ENCODE measurements around the gene KREMEN1. TPM values are rescaled to one million over a fixed set of nuclear protein-coding genes. Genes with fewer than 3 reads are reported as not detected.

Gene KREMEN1
- total RNA-seq, 1 donor from 2014 or later: 7.1 TPM

DNA sequence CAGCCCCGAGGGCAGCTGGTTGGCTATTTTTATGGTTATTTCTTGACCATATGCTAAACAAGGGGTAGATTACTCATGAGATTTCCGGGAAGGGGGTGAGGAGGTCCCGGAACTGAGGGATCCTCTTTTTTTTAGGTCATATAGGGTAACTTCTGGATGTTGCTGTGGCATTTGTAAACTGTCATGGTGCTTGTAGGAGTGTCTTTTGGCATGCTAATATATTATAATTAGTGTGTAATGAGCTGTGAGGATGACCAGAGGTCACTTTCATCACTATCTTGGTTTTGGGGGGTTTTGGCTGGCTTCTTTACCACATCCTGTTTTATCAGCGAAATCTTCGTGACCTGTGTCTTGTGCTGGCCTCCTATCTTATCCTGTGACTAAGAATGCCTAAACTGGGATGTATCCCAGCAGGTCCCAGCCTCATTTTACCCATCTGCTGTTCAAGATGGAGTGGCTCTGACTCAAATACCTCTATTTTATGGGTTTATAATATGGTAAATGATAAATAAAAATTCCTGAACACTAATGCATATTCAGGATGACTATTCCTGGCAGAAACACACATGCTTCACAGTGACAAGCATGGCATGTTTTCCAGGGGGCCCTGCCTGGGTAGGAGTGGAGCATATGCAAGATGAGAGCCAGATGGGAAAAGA is 11.2 kb downstream of the KREMEN1 start:
- no peak for DNase-seq (ENCODE audit: low read depth)
- Histone ChIP-seq H3K27me3 (ENCODE audit: control insufficient read depth, insufficient read depth, low read length) (no peaks in the 10 kb centered on the region), H3K4me3 (ENCODE audit: low read depth, low read length) (no peak overlapping the region), H3K36me3 (ENCODE audit: control insufficient read depth, insufficient read depth, low read length) (no peaks in the 10 kb centered on the region)
- TF ChIP-seq, protein P1, sequence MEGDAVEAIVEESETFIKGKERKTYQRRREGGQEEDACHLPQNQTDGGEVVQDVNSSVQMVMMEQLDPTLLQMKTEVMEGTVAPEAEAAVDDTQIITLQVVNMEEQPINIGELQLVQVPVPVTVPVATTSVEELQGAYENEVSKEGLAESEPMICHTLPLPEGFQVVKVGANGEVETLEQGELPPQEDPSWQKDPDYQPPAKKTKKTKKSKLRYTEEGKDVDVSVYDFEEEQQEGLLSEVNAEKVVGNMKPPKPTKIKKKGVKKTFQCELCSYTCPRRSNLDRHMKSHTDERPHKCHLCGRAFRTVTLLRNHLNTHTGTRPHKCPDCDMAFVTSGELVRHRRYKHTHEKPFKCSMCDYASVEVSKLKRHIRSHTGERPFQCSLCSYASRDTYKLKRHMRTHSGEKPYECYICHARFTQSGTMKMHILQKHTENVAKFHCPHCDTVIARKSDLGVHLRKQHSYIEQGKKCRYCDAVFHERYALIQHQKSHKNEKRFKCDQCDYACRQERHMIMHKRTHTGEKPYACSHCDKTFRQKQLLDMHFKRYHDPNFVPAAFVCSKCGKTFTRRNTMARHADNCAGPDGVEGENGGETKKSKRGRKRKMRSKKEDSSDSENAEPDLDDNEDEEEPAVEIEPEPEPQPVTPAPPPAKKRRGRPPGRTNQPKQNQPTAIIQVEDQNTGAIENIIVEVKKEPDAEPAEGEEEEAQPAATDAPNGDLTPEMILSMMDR (IDR thresholded peaks at IDR 0.05; ENCODE audit: insufficient read depth, low read length, poor library complexity, severe bottlenecking): no peak

GRCh38 chr22:29087012-29087411 is 14.2 kb downstream of the KREMEN1 start:
- TF ChIP-seq, protein P1 (IDR thresholded peaks at IDR 0.05; ENCODE audit: insufficient read depth, low read length, poor library complexity, severe bottlenecking): no peak
- Histone ChIP-seq H3K4me3 (ENCODE audit: low read depth, low read length) (no peak overlapping the region), H3K36me3 (ENCODE audit: control insufficient read depth, insufficient read depth, low read length) (no peaks in the 10 kb centered on the region), H3K27me3 (ENCODE audit: control insufficient read depth, insufficient read depth, low read length) (no peaks in the 10 kb centered on the region)
- DNase-seq (ENCODE audit: low read depth): no peak

DNA sequence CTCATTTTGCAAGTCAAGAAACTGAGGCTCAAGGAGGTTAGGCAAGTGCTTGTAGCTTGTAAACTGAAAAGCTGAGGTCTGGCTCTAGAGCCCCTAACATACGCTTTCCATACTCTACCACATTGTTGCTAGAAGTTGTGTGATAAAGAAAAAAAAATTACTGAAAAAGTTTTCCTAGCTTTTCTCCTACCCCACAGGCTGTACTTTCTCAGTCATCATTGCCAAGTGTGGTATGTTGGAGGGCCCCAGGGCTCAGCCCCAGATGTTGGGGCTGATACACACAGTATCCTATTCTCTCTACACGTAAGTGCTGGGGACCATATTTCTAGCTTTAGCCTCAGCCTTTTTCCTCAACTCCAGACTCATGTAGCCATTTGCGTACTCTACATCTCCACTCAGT is 16.0 kb downstream of the KREMEN1 start:
- DNase-seq (ENCODE audit: low read depth): no peak
- no peak overlapping the region for H3K4me3 ChIP-seq (ENCODE audit: low read depth, low read length)
- no peaks in the 10 kb centered on the region for H3K27me3 ChIP-seq (ENCODE audit: control insufficient read depth, insufficient read depth, low read length)
- H3K36me3 ChIP-seq (ENCODE audit: control insufficient read depth, insufficient read depth, low read length): no peaks in the 10 kb centered on the region
- TF ChIP-seq, protein P1 (IDR thresholded peaks at IDR 0.05; ENCODE audit: insufficient read depth, low read length, poor library complexity, severe bottlenecking): no peak

- H3K4me3 ChIP-seq (ENCODE audit: low read depth, low read length): no peak overlapping the region
- TF ChIP-seq, protein P1 (IDR thresholded peaks at IDR 0.05; ENCODE audit: insufficient read depth, low read length, poor library complexity, severe bottlenecking): no peak
- no peak for DNase-seq (ENCODE audit: low read depth)
- H3K27me3 ChIP-seq (ENCODE audit: control insufficient read depth, insufficient read depth, low read length): no peaks in the 10 kb centered on the region
- H3K36me3 ChIP-seq (ENCODE audit: control insufficient read depth, insufficient read depth, low read length): no peaks in the 10 kb centered on the region
These were observed 16.7 kb downstream of the KREMEN1 start for GRCh38 chr22:29089507-29089906.

GRCh38 chr22:29090039-29090438 is 17.2 kb downstream of the KREMEN1 start:
- DNase-seq (ENCODE audit: low read depth): no peak
- H3K27me3 ChIP-seq (ENCODE audit: control insufficient read depth, insufficient read depth, low read length): no peaks in the 10 kb centered on the region

More at GRCh38 chr22:29090039-29090438, 17.2 kb downstream of the KREMEN1 start:
- H3K4me3 ChIP-seq (ENCODE audit: low read depth, low read length): no peak overlapping the region
- H3K36me3 ChIP-seq (ENCODE audit: control insufficient read depth, insufficient read depth, low read length): no peaks in the 10 kb centered on the region
- TF ChIP-seq, protein P1 (IDR thresholded peaks at IDR 0.05; ENCODE audit: insufficient read depth, low read length, poor library complexity, severe bottlenecking): no peak

Data from kidney epithelial cell (primary cell).